GM23338 (cell line): ENCODE results near the gene SLC16A12. TPM values are rescaled to one million over a fixed set of nuclear protein-coding genes. Genes with fewer than 3 reads are reported as not detected.

Source experiments
- ATAC-seq: fragments of 200-7000 bp; cut with Tn5 transposase; 3 replicates; pipeline ENCODE4 v1.9.1; 2020
- DNase-seq: peaks from one replicate; pipeline ENCODE4 v3.0.0-alpha.2; 2015; ENCODE audit warnings: low spot score
- H2AFZ ChIP-seq: fragments of 200-600 bp; sonication (generic); 2 replicates; pipeline ENCODE4 v1.8.0; 2016; ENCODE audit warnings: antibody characterized with exemption, mild to moderate bottlenecking, moderate library complexity
- H3F3A ChIP-seq: fragments of 200-600 bp; sonication (generic); replicated peaks from 2 replicates; pipeline ENCODE4 v1.8.0; 2017; ENCODE audit warnings: antibody characterized with exemption, mixed run types, low read depth
- H3K27ac ChIP-seq: fragments of 200-600 bp; sonication (generic); 2 replicates; pipeline ENCODE4 v1.6.1; 2016; ENCODE audit warnings: low read depth
- H3K27me3 ChIP-seq: fragments of 200-600 bp; sonication (generic); 2 replicates; pipeline ENCODE4 v1.8.0; 2016; ENCODE audit warnings: mild to moderate bottlenecking, mixed run types, moderate library complexity; ENCODE audit not compliant: insufficient read depth
- H3K36me3 ChIP-seq: fragments of 200-600 bp; sonication (generic); 2 replicates; pipeline ENCODE4 v1.8.0; 2016; ENCODE audit warnings: mild to moderate bottlenecking; ENCODE audit not compliant: insufficient read depth
- H3K4me1 ChIP-seq: fragments of 200-600 bp; sonication (generic); 2 replicates; pipeline ENCODE4 v1.8.0; 2016; ENCODE audit warnings: mild to moderate bottlenecking, moderate library complexity; ENCODE audit not compliant: insufficient read depth
- H3K4me2 ChIP-seq: fragments of 200-600 bp; sonication (generic); 2 replicates; pipeline ENCODE4 v1.7.1; 2017; ENCODE audit warnings: mixed run types
- H3K4me3 ChIP-seq: fragments of 200-600 bp; sonication (generic); 2 replicates; pipeline ENCODE4 v1.6.1; 2016; ENCODE audit warnings: mixed run types
- H3K79me2 ChIP-seq: fragments of 200-600 bp; sonication (generic); replicated peaks from 2 replicates; pipeline ENCODE4 v1.8.0; 2017; ENCODE audit warnings: mild to moderate bottlenecking; ENCODE audit not compliant: insufficient read depth
- H3K9me2 ChIP-seq: fragments of 200-600 bp; sonication (generic); 2 replicates; pipeline ENCODE4 v1.8.0; 2017; ENCODE audit not compliant: insufficient read depth
- H4K20me1 ChIP-seq: fragments of 200-600 bp; sonication (generic); replicated peaks from 2 replicates; pipeline ENCODE4 v1.8.0; 2017; ENCODE audit warnings: mild to moderate bottlenecking; ENCODE audit not compliant: insufficient read depth
- H3K27ac Mint-ChIP-seq: 2 replicates; pipeline ENCODE4 v1.8.0; 2020; ENCODE audit warnings: inconsistent platforms, mild to moderate bottlenecking, moderate library complexity, mixed read lengths
- H3K27me3 Mint-ChIP-seq: 3 replicates; pipeline ENCODE4 v1.8.0; 2022; ENCODE audit warnings: low read depth, mild to moderate bottlenecking, moderate library complexity, mixed read lengths, inconsistent platforms; ENCODE audit not compliant: insufficient read depth, poor library complexity
- H3K36me3 Mint-ChIP-seq: 3 replicates; pipeline ENCODE4 v1.8.0; 2021; ENCODE audit warnings: low read depth, mild to moderate bottlenecking, inconsistent platforms, moderate library complexity, mixed read lengths
- H3K4me1 Mint-ChIP-seq: 3 replicates; pipeline ENCODE4 v1.8.0; 2020; ENCODE audit warnings: mild to moderate bottlenecking, inconsistent platforms, mixed read lengths
- H3K4me3 Mint-ChIP-seq: 3 replicates; pipeline ENCODE4 v1.8.0; 2021; ENCODE audit warnings: moderate library complexity, mild to moderate bottlenecking, inconsistent platforms, mixed read lengths
- H3K9me3 Mint-ChIP-seq: 3 replicates; pipeline ENCODE4 v1.8.0; 2020; ENCODE audit warnings: moderate library complexity, mild to moderate bottlenecking, inconsistent platforms, mixed read lengths
- CREB1 ChIP-seq: fragments of 250-450 bp; sonication (Bioruptor Pico); IDR thresholded peaks from 2 replicates; pipeline ENCODE4 v1.5.0; 2020; ENCODE audit warnings: low read depth, mild to moderate bottlenecking, moderate library complexity
- CTCF ChIP-seq, 2 experiments: fragments of 200-600 bp in 1 of 2; sonication (generic) in 1 of 2; conservative IDR thresholded peaks; 2 replicates each; pipeline versions ENCODE4 v1.5.1 to v1.6.1; 2016 to 2017; ENCODE audit warnings: antibody characterized with exemption in 2 of 2, low read depth in 2 of 2, mild to moderate bottlenecking in 2 of 2, moderate library complexity in 1 of 2
- EZH2phosphoT487 ChIP-seq: fragments of 200-600 bp; sonication (generic); IDR thresholded peaks from one replicate; pipeline ENCODE4 v1.8.1; 2018; ENCODE audit warnings: antibody characterized with exemption; ENCODE audit not compliant: unreplicated experiment
- JUNB ChIP-seq: IDR thresholded peaks from one replicate; pipeline ENCODE4 v1.6.1; 2016; ENCODE audit warnings: antibody characterized with exemption; ENCODE audit not compliant: unreplicated experiment
- POLR2AphosphoS5 ChIP-seq: IDR thresholded peaks from 2 replicates; pipeline ENCODE4 v1.6.1; 2016; ENCODE audit warnings: antibody characterized with exemption, low read depth
- STAT1 ChIP-seq: IDR thresholded peaks from one replicate; pipeline ENCODE4 v1.6.1; 2016; ENCODE audit warnings: antibody characterized with exemption; ENCODE audit not compliant: unreplicated experiment
- polyA plus RNA-seq: library from polyadenylated mRNA; unstranded; fragments of >200 nt; fragmentation: Nextera tagmentation; extraction: Ambion mirVana; gene quantifications from 2 replicates; pipeline ENCODE4 v1.2.1, GENCODE V29; 2016
- total RNA-seq: library from RNA; depleted of rRNA; stranded (reverse); fragments of >200 nt; shearing (Covaris generic); gene quantifications from 2 replicates; pipeline ENCODE4 v1.2.3, GENCODE V29; 2014
- TF ChIP-seq, protein P1 (sequence below): fragments of 250-450 bp; sonication (Bioruptor Pico); IDR thresholded peaks from 2 replicates; pipeline ENCODE4 v1.5.0; 2020; ENCODE audit warnings: mild to moderate bottlenecking, moderate library complexity
- TF ChIP-seq, protein P2 (sequence below): IDR thresholded peaks from 2 replicates; pipeline ENCODE4 v1.6.1; 2016; ENCODE audit warnings: antibody characterized with exemption

Gene SLC16A12
- total and polyA plus RNA-seq, 2 experiments from 2014 or later, result 0.84 to 2.0 TPM

- H3K36me3 Mint-ChIP-seq, result no peaks in the 10 kb centered on the region
- DNase-seq (no peak), ATAC-seq (no peak)
- Histone ChIP-seq H2AFZ (no peak overlapping the region), H3K27me3 (no peaks in the 10 kb centered on the region), H3K4me1 (no peaks in the 10 kb centered on the region), H3K9me2 (no peaks in the 10 kb centered on the region), H3K36me3 (no peaks in the 10 kb centered on the region), H3K27ac (no peak overlapping the region), H3K79me2 (no peaks in the 10 kb centered on the region), H3K4me3 (no peak overlapping the region), H3F3A (no peaks in the 10 kb centered on the region), H3K4me2 (no peak overlapping the region), H4K20me1 (no peaks in the 10 kb centered on the region)
- TF ChIP-seq EZH2phosphoT487, result no peak
- no peak for TF ChIP-seq JUNB
- no peak for TF ChIP-seq CREB1 (CRISPR knock-in tag)
- no peak for TF ChIP-seq STAT1
- TF ChIP-seq, protein P1, sequence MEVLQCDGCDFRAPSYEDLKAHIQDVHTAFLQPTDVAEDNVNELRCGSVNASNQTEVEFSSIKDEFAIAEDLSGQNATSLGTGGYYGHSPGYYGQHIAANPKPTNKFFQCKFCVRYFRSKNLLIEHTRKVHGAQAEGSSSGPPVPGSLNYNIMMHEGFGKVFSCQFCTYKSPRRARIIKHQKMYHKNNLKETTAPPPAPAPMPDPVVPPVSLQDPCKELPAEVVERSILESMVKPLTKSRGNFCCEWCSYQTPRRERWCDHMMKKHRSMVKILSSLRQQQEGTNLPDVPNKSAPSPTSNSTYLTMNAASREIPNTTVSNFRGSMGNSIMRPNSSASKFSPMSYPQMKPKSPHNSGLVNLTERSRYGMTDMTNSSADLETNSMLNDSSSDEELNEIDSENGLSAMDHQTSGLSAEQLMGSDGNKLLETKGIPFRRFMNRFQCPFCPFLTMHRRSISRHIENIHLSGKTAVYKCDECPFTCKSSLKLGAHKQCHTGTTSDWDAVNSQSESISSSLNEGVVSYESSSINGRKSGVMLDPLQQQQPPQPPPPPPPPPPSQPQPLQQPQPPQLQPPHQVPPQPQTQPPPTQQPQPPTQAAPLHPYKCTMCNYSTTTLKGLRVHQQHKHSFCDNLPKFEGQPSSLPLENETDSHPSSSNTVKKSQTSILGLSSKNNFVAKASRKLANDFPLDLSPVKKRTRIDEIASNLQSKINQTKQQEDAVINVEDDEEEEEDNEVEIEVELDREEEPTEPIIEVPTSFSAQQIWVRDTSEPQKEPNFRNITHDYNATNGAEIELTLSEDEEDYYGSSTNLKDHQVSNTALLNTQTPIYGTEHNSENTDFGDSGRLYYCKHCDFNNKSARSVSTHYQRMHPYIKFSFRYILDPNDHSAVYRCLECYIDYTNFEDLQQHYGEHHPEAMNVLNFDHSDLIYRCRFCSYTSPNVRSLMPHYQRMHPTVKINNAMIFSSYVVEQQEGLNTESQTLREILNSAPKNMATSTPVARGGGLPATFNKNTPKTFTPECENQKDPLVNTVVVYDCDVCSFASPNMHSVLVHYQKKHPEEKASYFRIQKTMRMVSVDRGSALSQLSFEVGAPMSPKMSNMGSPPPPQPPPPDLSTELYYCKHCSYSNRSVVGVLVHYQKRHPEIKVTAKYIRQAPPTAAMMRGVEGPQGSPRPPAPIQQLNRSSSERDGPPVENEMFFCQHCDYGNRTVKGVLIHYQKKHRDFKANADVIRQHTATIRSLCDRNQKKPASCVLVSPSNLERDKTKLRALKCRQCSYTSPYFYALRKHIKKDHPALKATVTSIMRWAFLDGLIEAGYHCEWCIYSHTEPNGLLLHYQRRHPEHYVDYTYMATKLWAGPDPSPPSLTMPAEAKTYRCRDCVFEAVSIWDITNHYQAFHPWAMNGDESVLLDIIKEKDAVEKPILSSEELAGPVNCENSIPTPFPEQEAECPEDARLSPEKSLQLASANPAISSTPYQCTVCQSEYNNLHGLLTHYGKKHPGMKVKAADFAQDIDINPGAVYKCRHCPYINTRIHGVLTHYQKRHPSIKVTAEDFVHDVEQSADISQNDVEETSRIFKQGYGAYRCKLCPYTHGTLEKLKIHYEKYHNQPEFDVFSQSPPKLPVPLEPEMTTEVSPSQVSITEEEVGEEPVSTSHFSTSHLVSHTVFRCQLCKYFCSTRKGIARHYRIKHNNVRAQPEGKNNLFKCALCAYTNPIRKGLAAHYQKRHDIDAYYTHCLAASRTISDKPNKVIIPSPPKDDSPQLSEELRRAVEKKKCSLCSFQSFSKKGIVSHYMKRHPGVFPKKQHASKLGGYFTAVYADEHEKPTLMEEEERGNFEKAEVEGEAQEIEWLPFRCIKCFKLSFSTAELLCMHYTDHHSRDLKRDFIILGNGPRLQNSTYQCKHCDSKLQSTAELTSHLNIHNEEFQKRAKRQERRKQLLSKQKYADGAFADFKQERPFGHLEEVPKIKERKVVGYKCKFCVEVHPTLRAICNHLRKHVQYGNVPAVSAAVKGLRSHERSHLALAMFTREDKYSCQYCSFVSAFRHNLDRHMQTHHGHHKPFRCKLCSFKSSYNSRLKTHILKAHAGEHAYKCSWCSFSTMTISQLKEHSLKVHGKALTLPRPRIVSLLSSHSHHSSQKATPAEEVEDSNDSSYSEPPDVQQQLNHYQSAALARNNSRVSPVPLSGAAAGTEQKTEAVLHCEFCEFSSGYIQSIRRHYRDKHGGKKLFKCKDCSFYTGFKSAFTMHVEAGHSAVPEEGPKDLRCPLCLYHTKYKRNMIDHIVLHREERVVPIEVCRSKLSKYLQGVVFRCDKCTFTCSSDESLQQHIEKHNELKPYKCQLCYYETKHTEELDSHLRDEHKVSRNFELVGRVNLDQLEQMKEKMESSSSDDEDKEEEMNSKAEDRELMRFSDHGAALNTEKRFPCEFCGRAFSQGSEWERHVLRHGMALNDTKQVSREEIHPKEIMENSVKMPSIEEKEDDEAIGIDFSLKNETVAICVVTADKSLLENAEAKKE (CRISPR knock-in tag), result no peak
- TF ChIP-seq, protein P2, sequence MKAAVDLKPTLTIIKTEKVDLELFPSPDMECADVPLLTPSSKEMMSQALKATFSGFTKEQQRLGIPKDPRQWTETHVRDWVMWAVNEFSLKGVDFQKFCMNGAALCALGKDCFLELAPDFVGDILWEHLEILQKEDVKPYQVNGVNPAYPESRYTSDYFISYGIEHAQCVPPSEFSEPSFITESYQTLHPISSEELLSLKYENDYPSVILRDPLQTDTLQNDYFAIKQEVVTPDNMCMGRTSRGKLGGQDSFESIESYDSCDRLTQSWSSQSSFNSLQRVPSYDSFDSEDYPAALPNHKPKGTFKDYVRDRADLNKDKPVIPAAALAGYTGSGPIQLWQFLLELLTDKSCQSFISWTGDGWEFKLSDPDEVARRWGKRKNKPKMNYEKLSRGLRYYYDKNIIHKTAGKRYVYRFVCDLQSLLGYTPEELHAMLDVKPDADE, result no peak
- no peak for TF ChIP-seq POLR2AphosphoS5
- no peak for TF ChIP-seq CTCF (conservative IDR thresholded peaks at IDR 0.05; ENCODE audit: low read depth in 2 of 2)
- no peaks in the 10 kb centered on the region for H3K27me3 Mint-ChIP-seq
- H3K9me3 Mint-ChIP-seq, result no peaks in the 10 kb centered on the region
- no peaks in the 10 kb centered on the region for H3K4me1 Mint-ChIP-seq
- no peak overlapping the region; the same call in 1 of the 2 replicates for H3K27ac Mint-ChIP-seq
- H3K4me3 Mint-ChIP-seq, result no peak overlapping the region
Measured at GRCh38 chr10:89463846-89464537, 71.4 kb downstream of the SLC16A12 start.
